Activated CD4-positive, CD25-positive, alpha-beta regulatory T cell treated with anti-CD3 and anti-CD28 coated beads, Interleukin-2, amount 50 U/mL, for 16 hours (primary cell): ENCODE measurements around the gene KIRREL3.

Source experiments
- DNase-seq: peaks from one replicate; pipeline ENCODE4 v3.0.0-alpha.2; 2020; ENCODE audit warnings: low read depth, low spot score

The KIRREL3 gene

DNA sequence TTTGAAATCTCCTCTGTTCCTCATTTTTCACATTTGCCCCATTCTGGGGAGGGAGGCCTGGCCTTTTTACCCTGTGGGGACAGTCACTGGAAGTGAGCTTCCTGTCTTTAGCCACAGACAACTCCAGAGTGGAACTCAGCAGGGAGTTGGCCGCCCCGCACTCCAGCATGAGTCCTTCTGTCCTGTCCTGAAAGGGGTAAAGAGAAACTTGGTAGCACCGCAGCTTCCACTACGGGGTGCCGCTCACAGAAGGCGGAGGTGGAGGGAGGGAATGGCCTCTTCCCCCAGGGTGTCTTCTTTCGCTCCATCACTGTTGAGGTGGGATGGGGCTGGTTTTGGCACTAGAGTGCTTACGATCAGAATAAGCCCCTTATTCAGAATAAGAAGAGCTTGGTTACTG, 512.9 kb downstream of the KIRREL3 start:
- DNase-seq: no peak

DNA sequence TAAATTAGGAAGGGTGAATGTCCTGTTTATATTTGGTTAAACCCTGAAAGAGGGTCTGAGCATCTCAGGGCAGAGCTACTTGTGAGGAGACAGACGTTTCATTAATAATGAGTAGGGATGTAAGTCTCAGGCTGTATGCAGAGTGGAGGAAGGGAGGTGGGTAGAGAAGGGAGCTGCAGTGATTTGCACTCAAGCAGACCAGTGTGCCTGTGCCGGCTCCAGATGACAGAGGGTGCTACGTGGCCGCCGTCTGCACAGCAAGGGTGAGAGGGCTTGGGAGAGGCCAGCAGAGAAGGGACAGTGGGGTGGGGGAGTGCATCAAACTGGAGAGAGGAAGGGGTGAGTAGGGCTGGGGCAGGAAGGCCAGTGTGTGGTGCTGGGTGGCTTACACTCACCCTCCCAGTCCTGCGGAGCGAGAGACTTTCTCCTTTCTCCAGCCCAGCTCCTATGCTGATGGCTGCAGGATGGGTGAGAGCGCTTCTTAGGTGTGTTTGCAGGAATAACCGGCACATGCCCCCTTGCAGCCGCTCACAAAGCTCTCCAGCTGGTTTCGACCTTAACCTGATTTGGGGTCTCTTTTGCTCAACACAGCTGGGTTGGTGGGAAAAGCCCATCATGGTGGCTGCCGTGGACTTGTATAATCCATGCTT, 514.5 kb downstream of the KIRREL3 start:
- no peak for DNase-seq

DNA sequence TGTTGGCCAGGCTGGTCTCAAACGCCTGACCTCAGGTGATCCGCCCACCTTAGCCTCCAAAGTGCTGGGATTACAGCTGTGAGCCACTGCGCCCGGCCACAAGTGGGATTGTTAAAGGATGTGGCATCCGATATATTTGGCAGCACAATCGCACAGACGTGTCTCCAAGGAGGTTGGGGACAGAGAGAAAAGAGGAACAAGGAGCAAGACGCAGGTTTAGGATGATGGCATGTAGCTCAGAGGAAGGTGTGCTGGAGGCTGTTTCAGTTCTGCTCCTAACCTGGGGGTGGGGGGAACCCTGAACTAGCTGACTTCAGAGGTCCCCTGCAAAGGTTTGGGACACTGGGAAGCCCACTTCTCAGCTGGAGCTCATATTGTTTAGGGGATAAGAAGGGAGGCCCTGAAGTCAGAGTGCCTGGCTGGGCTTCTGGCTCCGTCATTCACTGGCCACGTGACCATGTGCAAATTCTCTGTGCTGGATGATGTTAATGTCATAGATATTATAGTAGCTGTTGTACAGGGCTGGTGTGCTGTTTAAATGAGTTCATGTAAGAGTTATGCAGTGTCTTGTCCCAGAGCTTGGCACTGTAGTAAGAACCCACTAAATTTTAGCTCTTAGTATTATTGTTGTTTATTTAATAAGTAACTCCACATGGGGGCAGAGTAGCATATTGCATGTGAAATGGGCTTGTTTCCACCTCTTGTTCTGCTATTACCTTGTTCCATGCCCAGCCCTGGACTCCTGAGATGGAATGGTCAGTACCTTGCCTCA, 515.4 kb downstream of the KIRREL3 start:
- no peak for DNase-seq

DNA sequence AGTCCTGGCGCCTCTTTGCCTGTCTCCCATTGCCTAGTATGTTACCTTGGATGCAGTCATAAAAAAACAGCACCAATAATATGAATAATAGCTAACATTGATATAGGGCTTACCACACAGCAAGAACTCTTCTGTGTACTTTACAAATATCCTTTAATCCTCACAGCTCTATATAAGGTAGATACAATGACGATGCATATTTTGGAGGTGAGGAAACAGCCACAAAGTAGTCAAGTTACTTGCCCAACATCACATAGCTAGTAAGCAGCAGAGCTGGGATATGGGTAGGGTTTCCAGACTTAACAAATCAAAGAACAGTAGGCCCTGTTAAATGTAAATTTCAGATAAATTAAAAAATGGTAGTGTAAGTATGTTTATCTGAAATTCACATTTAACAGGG, 516.3 kb downstream of the KIRREL3 start:
- no peak for DNase-seq

DNA sequence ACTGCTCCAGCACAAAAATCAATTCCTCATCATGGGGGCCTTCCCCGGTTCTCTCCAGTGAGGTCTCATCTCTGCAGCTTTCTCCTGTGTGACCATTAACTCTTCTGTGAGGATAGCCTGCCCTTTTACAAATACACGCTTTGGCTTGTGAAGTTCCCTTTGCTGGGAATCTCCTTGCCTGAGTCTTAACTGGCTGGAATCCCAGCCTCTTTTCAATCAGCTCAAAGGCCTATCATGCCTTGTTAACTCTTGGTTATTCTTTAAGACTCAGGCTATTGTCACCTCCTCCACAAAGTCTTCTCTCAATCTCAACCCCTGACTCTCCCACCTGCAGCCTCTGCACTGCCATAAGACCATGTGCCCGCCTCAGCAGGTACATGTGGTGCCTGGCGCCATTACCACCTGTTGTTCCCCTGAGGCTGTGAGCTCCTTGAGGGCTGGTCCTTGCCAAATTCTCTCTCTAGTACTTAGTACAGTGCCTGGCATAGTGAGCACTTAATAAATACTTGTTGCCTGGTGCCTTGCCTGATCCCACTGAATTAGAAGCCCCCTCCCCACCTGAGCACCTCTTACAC, 516.9 kb downstream of the KIRREL3 start:
- no peak for DNase-seq

DNA sequence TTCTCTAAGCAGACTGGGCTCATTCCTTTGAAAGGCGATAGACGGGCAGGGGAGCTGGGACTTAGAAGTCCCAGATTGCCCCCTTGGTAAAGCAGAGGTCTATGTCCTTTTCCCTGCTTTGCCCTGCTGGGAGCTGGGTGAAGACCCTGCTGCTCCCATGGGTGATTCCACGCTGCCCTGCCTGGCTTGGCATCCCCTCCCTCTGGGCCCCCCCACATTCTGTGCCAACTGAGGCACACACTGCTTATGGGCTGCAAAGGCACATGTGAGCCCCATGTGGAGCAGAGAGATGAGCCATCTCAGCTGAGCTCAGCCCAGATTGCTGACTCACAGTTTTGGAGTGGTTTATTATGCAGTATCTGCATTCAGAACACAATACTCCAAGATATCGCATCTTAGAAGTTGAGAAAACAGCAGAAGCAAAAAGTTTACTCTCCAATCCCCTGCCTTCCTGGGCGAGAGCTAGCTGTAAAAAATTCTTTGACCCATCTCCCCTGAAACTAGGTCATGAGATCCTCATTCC, 517.9 kb downstream of the KIRREL3 start:
- DNase-seq: no peak

DNA sequence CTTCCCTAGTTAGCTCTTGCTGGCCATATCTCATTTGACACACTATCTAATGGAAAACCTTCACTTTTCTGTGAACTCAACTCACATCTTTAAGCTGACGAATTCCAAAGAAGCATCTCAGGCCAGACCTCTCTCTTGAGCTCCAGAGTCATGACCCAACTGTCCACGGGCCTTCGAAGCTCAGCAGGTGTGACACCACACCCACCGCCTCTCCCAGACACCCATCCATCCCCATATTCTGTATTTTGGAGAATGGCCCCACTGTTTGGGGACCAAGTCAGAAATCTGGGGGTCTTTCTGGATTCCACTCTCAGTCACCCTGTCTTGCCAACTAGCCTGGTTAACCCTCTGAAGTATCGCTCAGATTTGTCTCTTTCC, 519.3 kb downstream of the KIRREL3 start:
- DNase-seq: no peak

DNA sequence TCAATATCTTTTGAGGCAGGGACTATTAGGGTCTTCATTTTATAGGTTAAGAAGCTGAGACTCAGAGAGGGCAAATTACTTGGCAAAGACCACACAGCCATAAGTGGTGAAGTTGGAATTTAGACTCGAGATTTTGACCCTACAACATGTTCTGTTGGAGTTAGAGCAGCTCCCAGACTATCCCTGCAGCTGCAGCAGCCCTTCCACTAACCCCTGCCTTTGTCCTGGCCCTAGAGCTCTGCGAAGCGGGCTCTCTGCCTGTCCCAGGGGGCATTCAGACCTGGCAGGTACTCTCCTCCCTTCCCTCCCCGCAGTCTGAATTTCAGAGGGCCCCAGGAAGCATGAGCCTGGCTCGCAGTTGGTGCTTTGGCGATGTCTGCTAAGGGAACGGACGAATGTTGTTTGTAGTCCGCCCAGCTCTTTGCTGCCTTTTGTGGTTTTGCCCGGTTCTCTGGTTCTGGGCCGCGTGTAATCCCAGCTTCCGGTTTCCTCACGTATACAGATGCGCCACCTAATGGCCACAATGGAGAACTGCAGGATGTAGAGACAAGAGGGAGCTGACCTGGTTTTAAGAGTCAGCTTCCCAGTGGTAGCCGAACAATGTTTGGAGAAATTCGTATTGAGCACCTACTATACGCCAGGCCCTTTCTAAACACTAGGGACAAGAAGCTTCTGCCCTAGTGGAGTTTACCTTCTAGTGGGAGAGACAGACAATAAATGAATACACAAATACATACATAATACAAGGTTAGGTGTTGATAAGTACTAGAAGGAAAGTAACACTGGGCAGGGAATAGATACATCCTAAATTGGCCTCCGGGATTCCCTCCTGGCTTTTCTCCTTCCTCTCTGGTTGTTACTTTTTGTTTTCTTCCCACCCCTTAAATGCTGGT, 519.9 kb downstream of the KIRREL3 start:
- DNase-seq: peak; percentile 50

DNA sequence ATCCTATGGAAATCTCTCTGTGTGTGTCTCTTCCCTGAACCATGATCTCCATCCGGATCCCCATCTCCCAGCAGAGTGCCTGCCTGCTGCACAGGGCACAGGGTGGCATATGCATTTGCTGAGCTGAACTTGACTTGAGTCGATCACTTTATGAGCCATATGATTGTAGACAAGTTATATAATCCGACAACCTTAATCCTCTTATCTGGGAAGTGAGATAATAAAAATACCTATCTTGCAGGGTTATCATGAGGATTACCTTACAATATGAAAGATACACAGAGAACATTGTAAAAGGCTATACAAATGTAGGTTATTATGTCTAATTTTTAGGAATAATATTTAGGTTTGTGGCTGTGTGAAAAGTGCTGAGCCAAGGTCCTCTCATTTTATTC, 520.6 kb downstream of the KIRREL3 start:
- DNase-seq: no peak

DNA sequence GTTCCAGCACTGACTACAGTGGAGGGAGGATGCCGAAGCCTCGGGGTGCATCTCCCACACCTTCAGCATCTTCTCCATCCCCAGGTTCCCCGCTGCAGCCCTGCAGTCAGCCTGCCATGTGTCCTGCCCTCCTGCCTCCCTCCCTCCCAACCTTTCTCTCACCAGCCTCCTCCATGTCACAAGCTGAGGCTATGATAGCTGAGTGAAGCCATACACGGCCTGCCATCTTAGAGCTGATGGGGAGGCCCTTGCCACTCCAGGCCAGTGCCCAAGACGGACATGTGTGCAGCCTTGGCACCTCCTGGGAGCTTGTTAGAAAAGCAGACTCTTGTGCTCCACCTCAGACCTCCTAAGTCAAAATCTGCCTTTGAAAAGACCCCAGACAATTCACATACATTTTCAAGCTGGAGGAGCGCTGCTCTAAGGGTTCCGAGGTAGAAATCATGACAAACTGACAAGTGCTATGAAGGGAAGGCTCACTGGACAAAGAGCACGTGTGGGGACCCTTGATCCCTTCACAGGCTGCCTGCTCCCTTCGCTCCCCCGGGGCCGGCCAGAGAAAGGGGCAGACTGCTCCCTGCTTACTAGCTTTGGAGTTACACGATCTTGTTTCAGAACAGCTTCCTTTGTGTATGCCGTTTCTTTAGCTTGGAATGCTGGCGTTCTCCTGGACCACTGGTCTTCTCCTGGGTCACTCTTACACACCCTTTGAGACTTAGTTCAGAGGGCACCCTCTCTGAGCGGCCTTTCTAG, 521.2 kb downstream of the KIRREL3 start:
- no peak for DNase-seq

DNA sequence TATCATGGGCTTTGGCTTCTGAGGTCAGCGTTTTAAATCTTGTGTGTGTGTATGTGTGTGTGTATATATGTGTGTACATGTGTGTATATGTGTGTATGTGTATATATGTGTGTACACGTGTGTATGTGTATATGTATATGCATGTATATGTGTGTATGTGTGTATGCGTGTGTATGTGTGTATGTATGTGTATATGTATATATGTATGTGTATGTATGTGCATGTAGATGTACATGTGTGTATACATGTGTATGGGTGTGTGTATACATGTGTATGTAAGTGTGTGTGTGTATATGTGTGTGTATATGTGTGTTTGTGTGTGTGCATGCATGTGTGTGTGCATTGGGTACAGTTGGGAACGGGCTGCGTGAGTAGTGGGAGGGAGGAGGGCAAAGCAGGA, 522.1 kb downstream of the KIRREL3 start:
- DNase-seq: no peak

DNA sequence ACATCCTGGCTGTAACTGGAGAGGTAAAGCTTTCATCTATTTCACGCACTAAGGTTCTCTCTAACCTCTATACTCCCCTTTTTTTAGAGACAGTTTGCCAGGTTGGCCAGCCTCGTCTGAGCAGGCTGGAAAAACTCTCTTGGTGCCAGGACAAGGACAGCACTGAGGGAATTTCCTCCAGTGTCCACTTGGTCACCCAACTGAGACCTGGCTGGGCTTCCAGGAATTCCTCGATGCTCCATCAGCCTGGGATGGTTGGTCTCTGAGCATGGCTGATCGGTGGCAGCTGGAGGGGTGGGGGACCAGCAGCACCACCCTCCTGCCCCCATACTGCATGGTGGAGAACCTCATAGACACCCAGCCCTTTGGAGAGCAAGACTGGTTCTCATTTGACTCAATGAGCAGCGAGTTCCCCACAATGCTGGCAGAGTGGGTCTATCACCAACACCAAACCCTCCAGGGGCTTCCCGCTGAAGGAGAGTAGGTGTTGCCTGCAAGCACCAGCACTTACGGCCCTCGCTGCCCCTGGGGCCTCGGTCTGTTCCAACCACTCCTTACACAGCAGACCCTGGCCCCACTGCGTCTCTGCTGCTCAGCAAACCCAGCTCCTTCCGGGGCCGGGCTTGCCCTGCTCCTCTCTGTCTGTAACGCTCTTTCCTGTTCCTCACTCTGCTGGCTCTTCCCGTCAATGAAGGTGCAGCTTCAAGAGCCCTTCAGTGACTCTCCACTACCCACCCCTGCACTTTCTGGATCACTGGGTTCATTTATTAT, 522.9 kb downstream of the KIRREL3 start:
- DNase-seq: no peak

DNA sequence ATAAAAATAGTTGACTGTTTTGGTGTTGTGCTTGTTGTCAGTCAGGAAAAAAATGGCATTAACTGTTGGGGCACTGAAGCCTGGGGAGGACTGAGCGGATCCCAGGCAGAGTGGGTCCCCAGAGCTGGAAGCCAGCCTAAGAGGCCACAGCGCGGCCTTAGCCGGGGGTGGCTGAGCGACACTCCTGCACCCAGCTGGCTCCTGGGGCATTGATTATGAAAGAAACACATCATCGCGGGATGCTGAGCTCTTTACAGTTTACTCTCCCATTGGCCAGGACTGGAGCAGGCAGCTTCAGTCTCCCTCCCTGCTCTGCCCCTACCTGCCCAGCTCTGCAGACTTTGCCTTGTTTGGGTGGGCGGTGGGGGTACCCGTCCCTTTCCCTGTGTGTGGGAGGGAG, 523.6 kb downstream of the KIRREL3 start:
- no peak for DNase-seq

DNA sequence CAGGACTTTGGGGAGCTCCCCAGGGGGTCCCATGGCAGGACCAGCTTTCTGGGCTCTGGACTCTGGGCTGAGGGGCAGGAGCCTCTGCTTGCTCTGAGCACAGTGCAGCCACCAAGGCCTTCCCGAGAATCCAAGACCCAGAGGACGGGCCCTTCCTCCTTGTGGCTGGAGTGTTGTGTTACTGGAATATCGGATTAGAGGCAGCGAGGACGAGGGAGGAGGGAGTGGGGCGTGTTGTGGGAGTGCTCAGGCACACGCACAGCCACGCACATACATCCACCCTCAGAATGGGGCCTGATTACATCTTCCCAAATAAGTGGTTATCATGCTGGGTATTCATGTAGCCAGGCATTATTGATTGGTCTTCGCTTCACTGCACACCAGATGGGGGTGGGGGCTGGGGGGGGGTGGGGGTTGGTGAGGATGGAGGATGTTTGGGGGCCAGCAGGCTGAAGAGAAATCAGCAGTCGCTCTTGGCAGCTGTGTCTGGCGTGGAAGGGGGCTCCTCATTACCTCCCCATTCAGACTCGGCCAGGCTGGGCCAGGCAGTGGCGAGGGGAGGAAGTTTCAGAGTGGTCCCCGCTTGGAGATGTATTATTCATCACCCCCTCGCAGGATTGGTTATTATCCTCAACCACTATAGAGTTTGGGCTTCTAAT, 524.2 kb downstream of the KIRREL3 start:
- no peak for DNase-seq

DNA sequence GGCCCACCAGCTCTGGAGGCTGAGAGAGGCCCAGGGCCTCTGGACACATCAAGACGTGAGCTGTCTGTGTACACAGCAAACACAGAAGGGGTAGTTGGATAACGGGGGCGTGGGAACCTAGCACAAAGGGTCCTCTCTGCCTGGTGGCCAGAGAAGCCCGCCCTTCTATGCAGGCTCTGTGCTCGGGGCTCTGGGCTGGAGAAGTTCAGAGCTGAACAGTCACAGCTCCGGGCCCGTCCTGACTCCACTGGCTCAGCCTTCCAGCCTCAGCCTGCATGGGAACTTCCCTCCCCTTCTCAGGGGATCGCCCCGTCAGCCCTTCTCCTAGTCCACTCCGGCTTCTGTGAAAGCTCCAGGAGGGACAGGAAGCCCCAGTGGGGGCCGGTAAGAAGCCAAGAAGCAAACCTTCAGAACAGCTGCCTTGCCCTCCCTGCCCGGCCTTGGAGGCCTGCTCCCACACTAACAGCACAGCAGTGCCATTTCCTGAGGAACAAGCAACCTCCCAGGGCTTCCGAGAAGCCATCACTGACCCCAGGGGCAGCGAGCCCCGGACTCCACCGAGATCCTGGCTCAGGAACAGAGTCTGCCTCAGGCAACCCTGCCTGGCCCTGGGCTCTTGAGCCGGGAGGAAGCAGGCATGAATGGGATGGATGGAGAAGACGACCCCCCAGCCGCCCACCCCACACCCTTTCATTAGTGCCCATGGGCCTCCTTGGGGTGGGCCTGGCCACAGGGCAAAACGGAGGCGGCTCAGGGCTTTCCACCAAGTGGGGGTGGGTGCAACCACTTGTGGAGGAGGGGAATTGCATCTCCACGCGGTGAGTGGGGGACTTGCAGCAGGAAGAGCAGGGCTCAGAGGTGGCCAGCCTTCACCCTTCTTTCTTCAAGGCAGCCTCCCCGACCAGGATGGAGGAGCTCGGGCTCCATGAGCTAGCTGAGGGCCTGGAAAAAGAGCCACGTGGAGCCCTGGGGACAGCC, 525.3 kb downstream of the KIRREL3 start:
- no peak for DNase-seq

DNA sequence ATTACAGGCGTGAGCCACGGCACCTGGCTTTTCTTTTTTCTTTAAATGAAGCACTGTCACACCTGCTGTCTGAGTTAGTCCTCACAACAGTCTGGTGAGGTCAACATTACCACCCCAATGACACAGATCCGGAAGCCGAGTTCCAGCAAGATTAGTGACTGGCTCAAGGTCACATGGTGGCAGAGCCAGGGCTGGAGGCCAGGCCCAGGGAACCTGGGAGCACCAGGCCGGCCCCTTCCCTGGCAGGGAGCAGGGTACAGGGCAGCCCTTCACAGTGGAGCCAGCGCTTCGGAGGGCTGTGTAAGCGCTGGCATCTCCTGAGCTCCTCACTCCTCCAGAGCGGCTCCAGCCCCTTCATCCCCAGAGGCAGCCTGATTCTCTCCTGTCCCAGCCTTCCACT, 526.4 kb downstream of the KIRREL3 start:
- DNase-seq: no peak

DNA sequence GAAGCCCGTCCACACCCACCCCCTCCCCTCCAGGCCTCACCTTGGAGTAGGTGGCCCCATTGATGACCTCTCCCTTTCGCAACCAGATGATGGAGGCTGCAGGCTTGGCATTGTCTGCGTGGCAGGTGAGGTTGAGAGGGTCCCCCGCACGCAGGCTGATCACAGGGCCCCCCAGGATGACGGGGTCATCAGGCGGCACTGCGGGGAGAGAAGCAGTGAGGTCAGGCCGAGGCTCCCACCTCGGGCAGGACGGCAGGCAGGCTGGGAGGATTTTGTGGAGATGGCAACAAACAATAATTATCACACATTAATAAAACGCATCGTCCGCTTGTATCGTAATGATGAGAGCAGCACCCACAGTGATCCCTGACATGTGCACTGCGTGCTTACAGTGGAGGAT, 527.3 kb downstream of the KIRREL3 start:
- no peak for DNase-seq

DNA sequence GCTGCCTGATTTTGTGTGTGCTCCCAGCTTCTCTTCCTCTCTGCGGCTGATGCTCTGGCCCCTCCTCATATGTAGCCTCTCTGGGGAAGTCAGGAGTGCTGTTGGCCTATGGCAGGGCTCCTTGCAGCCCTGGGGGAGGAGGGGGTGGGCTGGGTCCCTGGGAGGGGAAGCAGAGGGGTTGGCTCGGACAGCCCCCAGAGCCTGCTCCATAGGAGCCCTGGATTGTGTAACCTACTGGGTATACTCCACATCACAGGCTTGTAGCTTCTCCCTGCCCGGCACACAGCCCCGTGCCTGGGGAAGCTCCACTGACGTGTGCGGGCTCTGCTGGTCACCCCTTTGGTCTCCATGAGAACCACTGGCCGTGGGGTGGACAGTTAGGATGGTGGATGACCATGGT, 531.3 kb downstream of the KIRREL3 start:
- DNase-seq: no peak

DNA sequence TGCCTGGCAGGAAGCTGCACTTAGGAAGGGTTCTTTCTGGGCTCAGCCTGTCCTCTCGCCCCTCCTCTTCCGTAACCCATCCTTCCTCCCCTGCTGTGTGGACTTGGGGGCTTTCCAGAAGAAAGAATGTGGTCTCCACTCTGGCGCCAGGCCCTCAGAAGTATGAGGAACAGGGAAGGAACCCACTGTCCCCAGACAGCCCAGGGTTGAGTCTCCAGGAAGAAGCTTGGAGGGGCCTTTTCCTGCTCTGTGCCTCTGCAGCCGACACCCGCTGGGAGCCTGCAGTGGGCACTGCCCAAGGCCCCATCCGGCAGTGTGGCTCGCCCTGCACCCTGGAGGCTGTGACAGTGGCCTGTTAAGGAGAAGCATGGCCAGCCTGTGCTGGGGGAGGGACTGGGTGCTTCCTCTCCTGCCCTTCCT, 532.5 kb downstream of the KIRREL3 start:
- DNase-seq: no peak
